ENCODE data around the gene MIB1. TPM values are rescaled to one million over a fixed set of nuclear protein-coding genes. Genes with fewer than 3 reads are reported as not detected.

Gene MIB1
- total and polyA plus RNA-seq, 10 of the 15 experiments (the other 5 are each of a cell fraction or from before 2014, with no cell fraction given) = 2.3 to 27.5 (median 10.4) TPM

GRCh38 chr18:21762181-21762772 is 21.7 kb downstream of the MIB1 start:
- ChIA-PET POLR2A (interaction anchor here (0.6 to 2.1 kb wide), 2 partner anchors 11 to 74 kb away, joined by 3 to 8 read pairs; no protein-coding TSS in a partner anchor), SMC1A (ENCODE audit: uncharacterized antibody, unreplicated experiment) (interaction anchor here (0.8 to 1.4 kb wide), 2 partner anchors 10 to 13 kb away, joined by 4 read pairs; no protein-coding TSS in a partner anchor), CTCF (no interaction called here), RAD21 (ENCODE audit: unreplicated experiment) (interaction anchor here (1.3 kb wide), 1 partner anchor 22 kb away, joined by 3 read pairs; the partner anchor contains the start of gene MIB1)
- Histone ChIP-seq H3K9ac (ENCODE audit: control insufficient read depth, insufficient read depth, low read length) (no peak overlapping the region), H2AFZ (ENCODE audit: control insufficient read depth, low read depth, low read length) (no peak overlapping the region), H3K27me3 (replicated peaks in 1 of 2; ENCODE audit: control insufficient read depth in 2 of 2, insufficient read depth in 2 of 2, low read length in 1 of 2) (no peaks in the 10 kb centered on the region), H3K36me3 (ENCODE audit: control insufficient read depth in 2 of 2, insufficient read depth in 2 of 2, low read length in 1 of 2) (peaks cover 0 to 8% of the 10 kb centered on the region in 2 experiments; a peak in 2 of 4 replicates), H4K20me1 (ENCODE audit: control insufficient read depth, insufficient read depth) (no peaks in the 10 kb centered on the region), H3K4me1 (ENCODE audit: control insufficient read depth, insufficient read depth, low read length) (peaks cover 20% of the 10 kb centered on the region; the same call in 1 of the 2 replicates), H3K27ac (ENCODE audit: control insufficient read depth, insufficient read depth) (peak overlapping the region; percentile 53; the same call in 1 of the 2 replicates), H3K4me3 (no peak overlapping the region; the same call in 1 of the 2 replicates), H3K79me2 (ENCODE audit: control insufficient read depth, insufficient read depth, low read length) (peaks cover 27% of the 10 kb centered on the region), H3K9me3 (replicated peaks; ENCODE audit: control insufficient read depth, insufficient read depth, low read length) (no peaks in the 10 kb centered on the region; the same call in 1 of the 3 replicates), H3K4me2 (ENCODE audit: control insufficient read depth, insufficient read depth) (peak overlapping the region; percentile 24; the same call in 1 of the 2 replicates)
- intact Hi-C loops (cut with micrococcal nuclease; ENCODE audit: unreplicated experiment) = loop anchor here (5.0 kb wide), 1 partner anchor 150 kb away; the partner anchor contains the start of gene SNRPD1
- in situ Hi-C loops (cut with MboI) = no loop called here
- BruUV-seq (replicated peaks) = no TSS peak
- ATAC-seq (peak; percentile 12; the same call in 1 of the 3 replicates), DNase-seq (ENCODE audit: low read depth, low spot score) (no peak), FAIRE-seq (no peak)
- no peak for TF ChIP-seq ZNF592 (IDR thresholded peaks at IDR 0.05)
- no peak for TF ChIP-seq SMARCA5 (IDR thresholded peaks at IDR 0.05)
- TF ChIP-seq ZBTB40 (IDR thresholded peaks at IDR 0.05; ENCODE audit: borderline replicate concordance) = no peak
- TF ChIP-seq ELK1 (IDR thresholded peaks at IDR 0.05; ENCODE audit: low read depth, low read length) = no peak
- no peak for TF ChIP-seq SRF (IDR thresholded peaks at IDR 0.05; ENCODE audit: low read depth in 2 of 2, low read length in 2 of 2)
- TF ChIP-seq TCF7 (IDR thresholded peaks at IDR 0.05; ENCODE audit: borderline replicate concordance) = no peak
- no peak for TF ChIP-seq TCF3 (IDR thresholded peaks at IDR 0.05; ENCODE audit: borderline replicate concordance, insufficient read depth, low read depth, low read length)
- no peak for TF ChIP-seq SMAD1 (IDR thresholded peaks at IDR 0.05; ENCODE audit: low read depth, partially characterized antibody)
- no peak for TF ChIP-seq HDGF (IDR thresholded peaks at IDR 0.05)
